Left lung (tissue), 10 donors: Measurements from ENCODE around the gene RGS13. TPM values are rescaled to one million over a fixed set of nuclear protein-coding genes. Genes with fewer than 3 reads are reported as not detected.

Experiments
- ATAC-seq: fragments of 200-7000 bp; cut with Tn5 transposase; one replicate; pipeline ENCODE4 v1.9.1; 2020; ENCODE audit warnings: moderate library complexity
- DNase-seq, 4 donors: peaks; one replicate each; pipeline ENCODE4 v3.0.0-alpha.2; 2013 to 2020
- H3K27ac ChIP-seq, 2 donors: fragments of 200-600 bp; sonication (generic) in 1 of 2; one replicate each; pipeline versions ENCODE4 v1.5.0 to v1.8.0; 2020 to 2021
- H3K27me3 ChIP-seq, 2 donors: fragments of 200-600 bp; sonication (generic) in 1 of 2; one replicate each; pipeline versions ENCODE4 v1.5.0 to v1.8.0; 2020 to 2021
- H3K36me3 ChIP-seq, 2 donors: fragments of 200-600 bp; sonication (generic) in 1 of 2; one replicate each; pipeline versions ENCODE4 v1.5.0 to v1.8.0; 2020 to 2021
- H3K4me1 ChIP-seq, 2 donors: fragments of 200-600 bp; one replicate each; pipeline ENCODE4 v1.8.0; 2021
- H3K4me3 ChIP-seq, 2 donors: fragments of 200-600 bp; sonication (generic) in 1 of 2; one replicate each; pipeline versions ENCODE4 v1.5.0 to v1.8.0; 2020 to 2021; ENCODE audit warnings: mild to moderate bottlenecking in 1 of 2
- H3K9me3 ChIP-seq, 2 donors: fragments of 200-600 bp; sonication (generic) in 1 of 2; one replicate each; pipeline versions ENCODE4 v1.5.0 to v1.8.0; 2020 to 2021
- intact Hi-C, 2 donors: fragments of 100-400 bp; cut with DNase I; formaldehyde crosslinking; loops; one replicate each; pipeline versions ENCODE4 v1.11.2 to v1.14.2; 2022
- polyA plus RNA-seq, 6 donors: library from polyadenylated mRNA; unstranded; fragments of 120-200 nt; gene quantifications; one replicate each; pipeline ENCODE4 v1.2.1, GENCODE V29; 2013; ENCODE audit not compliant: insufficient read length in 6 of 6
- total RNA-seq, 2 donors: library from RNA; stranded (reverse); fragmentation: NEBNext Ultra II Directional; extraction: Animal tissue kit (Norgen Biotek cat#: 25700); gene quantifications; one replicate each; pipeline ENCODE4 v1.2.1, GENCODE V29; 2021
- TF ChIP-seq, protein P1 (sequence below), 2 donors: fragments of 200-600 bp; sonication (generic) in 1 of 2; IDR thresholded peaks; one replicate each; pipeline versions ENCODE4 v1.5.0 to v1.8.0; 2021; ENCODE audit warnings: antibody characterized with exemption in 2 of 2
- donor health status: DM: no; HTN: yes; CAD: no.
- donor health status: DM: no; HTN: no; CAD: no.

RGS13 gene
- total and polyA plus RNA-seq, 8 donors: 0.81 to 4.8 (median 2.7) TPM

DNA sequence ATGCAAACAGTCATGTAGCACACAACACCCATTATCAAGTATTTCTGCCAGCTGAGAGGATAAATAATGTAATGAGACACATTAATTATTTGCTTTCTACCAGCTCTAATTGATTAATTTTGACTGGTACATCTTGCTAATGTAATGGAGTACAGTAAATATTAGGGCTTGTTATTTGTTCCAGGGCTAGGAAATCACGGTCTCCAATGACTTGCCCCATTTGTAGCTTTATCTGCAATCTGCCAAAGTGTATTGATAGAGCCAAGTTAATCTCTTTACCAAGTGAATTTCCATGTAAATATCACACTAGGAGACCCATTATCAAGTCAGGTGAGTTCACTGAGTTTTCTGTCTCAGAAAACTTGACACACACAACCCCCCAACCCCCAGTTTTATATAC, 55.1 kb downstream of the RGS13 start:
- Histone ChIP-seq H3K27me3 (no peaks in the 10 kb centered on the region), H3K4me1 (no peaks in the 10 kb centered on the region), H3K27ac (no peak overlapping the region), H3K9me3 (peaks cover 0 to 8% of the 10 kb centered on the region in 2 donors), H3K36me3 (no peaks in the 10 kb centered on the region), H3K4me3 (no peak overlapping the region)
- intact Hi-C loops: no loop called here
- ATAC-seq (no peak), DNase-seq (no peak)
- TF ChIP-seq, protein P1, sequence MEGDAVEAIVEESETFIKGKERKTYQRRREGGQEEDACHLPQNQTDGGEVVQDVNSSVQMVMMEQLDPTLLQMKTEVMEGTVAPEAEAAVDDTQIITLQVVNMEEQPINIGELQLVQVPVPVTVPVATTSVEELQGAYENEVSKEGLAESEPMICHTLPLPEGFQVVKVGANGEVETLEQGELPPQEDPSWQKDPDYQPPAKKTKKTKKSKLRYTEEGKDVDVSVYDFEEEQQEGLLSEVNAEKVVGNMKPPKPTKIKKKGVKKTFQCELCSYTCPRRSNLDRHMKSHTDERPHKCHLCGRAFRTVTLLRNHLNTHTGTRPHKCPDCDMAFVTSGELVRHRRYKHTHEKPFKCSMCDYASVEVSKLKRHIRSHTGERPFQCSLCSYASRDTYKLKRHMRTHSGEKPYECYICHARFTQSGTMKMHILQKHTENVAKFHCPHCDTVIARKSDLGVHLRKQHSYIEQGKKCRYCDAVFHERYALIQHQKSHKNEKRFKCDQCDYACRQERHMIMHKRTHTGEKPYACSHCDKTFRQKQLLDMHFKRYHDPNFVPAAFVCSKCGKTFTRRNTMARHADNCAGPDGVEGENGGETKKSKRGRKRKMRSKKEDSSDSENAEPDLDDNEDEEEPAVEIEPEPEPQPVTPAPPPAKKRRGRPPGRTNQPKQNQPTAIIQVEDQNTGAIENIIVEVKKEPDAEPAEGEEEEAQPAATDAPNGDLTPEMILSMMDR (IDR thresholded peaks at IDR 0.05): no peak

DNA sequence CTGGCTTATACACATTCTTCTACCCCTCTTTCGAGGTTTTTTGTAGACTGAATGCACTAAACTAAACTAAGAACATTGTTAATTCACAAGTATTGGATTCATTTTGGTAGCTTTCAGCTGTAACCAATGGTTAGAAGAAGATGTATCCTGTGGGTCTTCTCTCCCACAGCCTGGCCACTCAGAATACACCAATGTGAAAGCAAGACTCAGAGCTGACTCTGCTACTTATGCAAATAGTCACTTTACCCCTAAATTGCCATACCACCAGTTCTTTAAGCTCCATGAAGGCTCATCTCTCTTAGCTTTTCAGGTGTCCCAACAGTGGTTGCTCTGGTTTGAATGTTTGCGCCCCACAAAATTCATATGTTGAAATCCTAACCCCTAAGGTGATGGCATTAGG, 60.1 kb downstream of the RGS13 start:
- no peaks in the 10 kb centered on the region for H3K27me3 ChIP-seq
- ATAC-seq (no peak), DNase-seq (no peak)
- intact Hi-C loops: no loop called here
- TF ChIP-seq, protein P1 (IDR thresholded peaks at IDR 0.05): no peak
- H3K9me3 ChIP-seq: peaks cover 0 to 6% of the 10 kb centered on the region in 2 donors
- no peak overlapping the region for H3K4me3 ChIP-seq
- no peaks in the 10 kb centered on the region for H3K36me3 ChIP-seq
- no peak overlapping the region for H3K27ac ChIP-seq
- H3K4me1 ChIP-seq: peaks cover 4 to 5% of the 10 kb centered on the region in 2 donors

DNA sequence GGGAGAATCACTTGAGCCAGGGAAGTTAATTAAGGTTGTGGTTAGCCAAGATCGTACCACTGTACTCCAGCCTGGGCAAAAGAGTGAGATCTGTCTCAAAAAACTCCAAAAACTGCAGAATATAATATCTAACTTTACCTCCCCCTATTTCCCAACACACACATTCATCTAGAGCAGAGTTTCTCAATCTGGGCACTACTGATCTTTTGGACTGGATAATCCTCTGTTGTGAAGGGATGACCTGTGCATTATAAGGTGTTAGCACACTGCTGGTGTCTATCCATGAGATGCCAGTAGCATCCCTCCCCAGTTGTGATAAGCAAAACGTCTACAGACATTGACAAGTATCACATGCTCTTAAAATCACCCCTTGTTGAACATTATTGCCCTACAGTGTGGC, 61.8 kb downstream of the RGS13 start:
- DNase-seq: no peak

DNA sequence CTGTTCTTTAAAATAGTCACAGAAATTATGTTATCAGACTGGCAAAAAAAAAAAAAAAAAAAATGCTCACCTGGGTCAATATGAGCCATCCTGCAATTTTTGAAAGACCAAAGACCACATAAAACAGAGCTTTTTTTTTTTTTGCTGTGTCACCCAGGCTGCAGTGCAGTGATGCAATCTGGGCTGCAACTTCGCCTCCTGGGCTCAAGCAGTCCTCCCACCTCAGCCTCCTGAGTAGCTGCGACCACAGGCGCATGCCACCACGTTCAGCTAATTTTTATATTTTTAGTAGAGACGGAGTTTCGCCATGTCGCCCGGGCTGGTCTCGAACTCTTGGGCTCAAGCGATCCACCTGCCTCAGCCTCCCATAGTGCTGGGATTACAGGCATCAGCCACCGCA, 62.8 kb downstream of the RGS13 start:
- no peak for ATAC-seq
- intact Hi-C loops: no loop called here

More for the DNA sequence above, 61.8 kb downstream of the RGS13 start:
- TF ChIP-seq, protein P1 (IDR thresholded peaks at IDR 0.05): no peak
- H3K27ac ChIP-seq: no peak overlapping the region
- H3K36me3 ChIP-seq: no peaks in the 10 kb centered on the region
- no peak overlapping the region for H3K4me3 ChIP-seq
- peaks cover 4 to 22% of the 10 kb centered on the region in 2 donors for H3K4me1 ChIP-seq
- no peaks in the 10 kb centered on the region for H3K27me3 ChIP-seq
- ATAC-seq: no peak
- H3K9me3 ChIP-seq: peaks cover 0 to 6% of the 10 kb centered on the region in 2 donors
- intact Hi-C loops: no loop called here

DNA sequence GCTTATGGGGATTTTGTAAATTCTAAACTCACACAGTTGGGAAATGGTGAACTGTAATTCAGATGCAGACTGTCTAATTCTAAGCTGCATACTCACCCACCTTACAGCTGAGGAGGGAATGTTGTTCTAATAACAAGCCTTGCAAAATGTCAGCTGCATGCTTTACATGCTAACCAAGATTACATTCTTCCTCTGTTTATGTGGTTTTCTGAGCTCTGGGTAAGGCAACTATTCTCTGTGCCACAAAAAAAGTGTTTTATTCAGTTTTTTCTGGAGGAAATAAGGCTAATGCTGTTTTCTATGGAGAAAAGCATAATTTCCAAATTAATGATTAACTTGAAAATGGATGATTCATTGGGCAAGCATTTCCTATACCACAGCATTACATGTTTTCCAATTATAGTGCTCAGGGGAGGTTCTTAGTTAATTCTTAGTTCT, 64.9 kb downstream of the RGS13 start:
- intact Hi-C loops: no loop called here

More for the DNA sequence above, 62.8 kb downstream of the RGS13 start:
- H3K4me3 ChIP-seq: no peak overlapping the region
- DNase-seq: peak in 1 of 4 donors; percentile 36
- H3K36me3 ChIP-seq: no peaks in the 10 kb centered on the region
- peaks cover 4 to 23% of the 10 kb centered on the region in 2 donors for H3K4me1 ChIP-seq
- no peaks in the 10 kb centered on the region for H3K9me3 ChIP-seq
- TF ChIP-seq, protein P1 (IDR thresholded peaks at IDR 0.05): no peak
- H3K27ac ChIP-seq: no peak overlapping the region
- H3K27me3 ChIP-seq: no peaks in the 10 kb centered on the region

More for the DNA sequence above, 64.9 kb downstream of the RGS13 start:
- TF ChIP-seq, protein P1 (IDR thresholded peaks at IDR 0.05): no peak
- no peak for DNase-seq
- no peaks in the 10 kb centered on the region for H3K27me3 ChIP-seq
- H3K27ac ChIP-seq: peak overlapping the region in 1 of 2 donors; percentile 26
- H3K36me3 ChIP-seq: no peaks in the 10 kb centered on the region
- no peaks in the 10 kb centered on the region for H3K9me3 ChIP-seq
- H3K4me3 ChIP-seq: no peak overlapping the region
- peak; percentile 54 for ATAC-seq
- peaks cover 4 to 23% of the 10 kb centered on the region in 2 donors for H3K4me1 ChIP-seq
